Measurements from ENCODE around the gene PIK3R6.
"Not testable (repeated sequence)": the region's sequence is repeated elsewhere in the genome, so short reads cannot be mapped to it uniquely, and the experiment has no call there.

PIK3R6 gene

GRCh38 chr17:8894202-8894671 is 26.8 kb upstream of the PIK3R6 start:
- DNase-seq, result no peak

GRCh38 chr17:8893621-8894201 is 26.2 kb upstream of the PIK3R6 start:
- DNase-seq, result no peak

GRCh38 chr17:8893059-8893458 is 25.6 kb upstream of the PIK3R6 start:
- no peak for DNase-seq

GRCh38 chr17:8892338-8892690 is 24.8 kb upstream of the PIK3R6 start:
- DNase-seq, result no peak

- DNase-seq, result no peak
Observed at GRCh38 chr17:8890671-8891070, 23.2 kb upstream of the PIK3R6 start.

GRCh38 chr17:8889458-8890210 is 22.2 kb upstream of the PIK3R6 start:
- no peak for DNase-seq

- no peak for DNase-seq
Observed at GRCh38 chr17:8888704-8889302, 21.3 kb upstream of the PIK3R6 start.

GRCh38 chr17:8887834-8888703 is 20.6 kb upstream of the PIK3R6 start:
- no peak for DNase-seq

- no peak for DNase-seq
Observed at GRCh38 chr17:8887301-8887700, 19.8 kb upstream of the PIK3R6 start.

- DNase-seq, result no peak
Observed at GRCh38 chr17:8885967-8886684, 18.7 kb upstream of the PIK3R6 start.

- not testable (repeated sequence) for DNase-seq
Observed at GRCh38 chr17:8885163-8885966, 17.9 kb upstream of the PIK3R6 start.

GRCh38 chr17:8884336-8884990 is 17.0 kb upstream of the PIK3R6 start:
- DNase-seq, result no peak

- no peak for DNase-seq
Observed at GRCh38 chr17:8883353-8883752, 15.9 kb upstream of the PIK3R6 start.

- no peak for DNase-seq
Observed at GRCh38 chr17:8881606-8882005, 14.1 kb upstream of the PIK3R6 start.

- no peak for DNase-seq
Observed at GRCh38 chr17:8880466-8880865, 13.0 kb upstream of the PIK3R6 start.

- no peak for DNase-seq
Observed at GRCh38 chr17:8879410-8879809, 11.9 kb upstream of the PIK3R6 start.

- DNase-seq, result no peak
Observed at GRCh38 chr17:8877984-8878383, 10.5 kb upstream of the PIK3R6 start.

- DNase-seq, result no peak
Observed at GRCh38 chr17:8875957-8876356, 8.5 kb upstream of the PIK3R6 start.

GRCh38 chr17:8875436-8875835 is 8.0 kb upstream of the PIK3R6 start:
- DNase-seq, result no peak

- DNase-seq, result no peak
Observed at GRCh38 chr17:8873801-8874715, 6.6 kb upstream of the PIK3R6 start.
